Measurements from ENCODE around the gene PDE8A. TPM values are rescaled to one million over a fixed set of nuclear protein-coding genes. Genes with fewer than 3 reads are reported as not detected.
"Not testable (repeated sequence)": the region's sequence is repeated elsewhere in the genome, so short reads cannot be mapped to it uniquely, and the experiment has no call there.

PDE8A gene
- total and polyA plus RNA-seq, 10 of the 15 experiments (the other 5 are each of a cell fraction or from before 2014, with no cell fraction given) = 6.7 to 69.2 (median 27.2) TPM

DNA sequence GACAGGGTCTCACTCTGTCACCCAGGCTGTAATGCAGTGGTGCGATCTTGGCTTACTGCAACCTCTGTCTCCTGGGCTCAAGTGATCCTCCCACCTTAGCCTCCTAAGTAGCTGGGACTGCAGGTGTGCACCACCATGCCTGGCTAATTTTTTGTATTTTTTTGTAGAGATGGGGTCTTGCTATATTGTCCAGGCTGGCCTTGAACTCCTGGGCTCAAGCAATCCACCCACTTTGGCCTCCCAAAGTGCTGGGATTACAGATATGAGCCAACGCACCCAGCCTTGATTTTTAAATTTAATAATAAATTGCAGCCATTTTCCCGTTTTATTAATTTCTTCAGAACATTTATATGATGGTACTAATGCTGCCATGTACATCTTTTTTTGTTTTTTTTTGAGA lies 15.6 kb downstream of the PDE8A start:
- POLR2A ChIA-PET = interaction anchor here (0.6 to 1.6 kb wide), 2 partner anchors 9 to 11 kb away, joined by 3 to 5 read pairs; no protein-coding TSS in a partner anchor
- H3K4me1 ChIP-seq (ENCODE audit: control insufficient read depth, insufficient read depth, low read length); BruUV-seq (replicated peaks); H3K9me3 ChIP-seq (replicated peaks; ENCODE audit: control insufficient read depth, insufficient read depth, low read length); H3K27me3 ChIP-seq (replicated peaks in 1 of 2; ENCODE audit: control insufficient read depth in 2 of 2, insufficient read depth in 2 of 2, low read length in 1 of 2); intact Hi-C loops (cut with micrococcal nuclease; ENCODE audit: unreplicated experiment); H3K9ac ChIP-seq (ENCODE audit: control insufficient read depth, insufficient read depth, low read length); H3K27ac ChIP-seq (ENCODE audit: control insufficient read depth, insufficient read depth); ATAC-seq; DNase-seq (ENCODE audit: low read depth, low spot score); H3K36me3 ChIP-seq (ENCODE audit: control insufficient read depth in 2 of 2, insufficient read depth in 2 of 2, low read length in 1 of 2); FAIRE-seq; in situ Hi-C loops (cut with MboI); H4K20me1 ChIP-seq (ENCODE audit: control insufficient read depth, insufficient read depth); H3K4me3 ChIP-seq; H2AFZ ChIP-seq (ENCODE audit: control insufficient read depth, low read depth, low read length); H3K4me2 ChIP-seq (ENCODE audit: control insufficient read depth, insufficient read depth): not testable (repeated sequence)
- SMC1A ChIA-PET (ENCODE audit: uncharacterized antibody, unreplicated experiment) = interaction anchor here (0.6 to 5.0 kb wide), 5 partner anchors 7 to 703 kb away, joined by 3 to 33 read pairs (median 4); no protein-coding TSS in a partner anchor
- WGBS (ENCODE audit: insufficient coverage, insufficient replicate concordance, low lambda C conversion rate, missing lambda C conversion rate) = 95% methylated on average over 3 of the region's 3 CpGs
- H3K79me2 ChIP-seq (ENCODE audit: control insufficient read depth, insufficient read depth, low read length) = peaks cover 31% of the 10 kb centered on the region
- CTCF ChIA-PET = interaction anchor here (1.1 to 2.0 kb wide), 3 partner anchors 9 to 11 kb away, joined by 3 to 6 read pairs (median 4); no protein-coding TSS in a partner anchor
- RAD21 ChIA-PET (ENCODE audit: unreplicated experiment) = interaction anchor here (1.0 kb wide), 1 partner anchor 10 kb away, joined by 3 read pairs; no protein-coding TSS in a partner anchor

DNA sequence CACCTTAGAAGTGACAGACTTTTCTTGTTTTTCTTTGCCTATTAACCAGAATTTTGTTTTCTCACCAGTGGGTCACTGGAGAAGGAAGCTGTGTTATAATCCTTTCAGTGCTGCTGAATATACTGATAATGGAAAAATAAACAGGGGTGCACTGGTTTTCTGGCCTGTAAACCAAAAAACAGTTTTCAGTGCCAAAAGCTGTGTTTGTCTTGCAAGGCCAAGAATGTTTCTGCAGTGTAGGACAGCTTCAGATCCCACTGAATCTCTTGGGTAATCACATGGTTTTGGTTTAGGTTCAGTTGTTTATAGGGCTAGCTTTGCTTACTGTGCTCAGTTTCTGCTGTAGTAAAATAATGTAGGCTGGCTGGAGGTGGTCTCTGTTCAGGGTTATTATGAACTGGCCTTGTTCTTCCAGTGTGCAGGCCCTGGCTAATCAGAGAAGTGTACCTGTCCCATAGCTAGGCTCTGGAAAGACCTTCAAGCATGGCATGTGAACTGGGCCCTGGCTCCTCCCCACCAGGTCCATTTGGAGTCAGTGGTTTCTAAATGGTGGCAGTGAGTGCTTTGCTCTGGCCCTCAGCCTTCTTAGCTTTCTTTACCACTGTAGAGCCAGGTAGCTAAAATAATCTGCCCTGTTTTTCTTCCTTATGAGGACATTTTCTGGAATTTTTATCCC lies 18.7 kb downstream of the PDE8A start:
- BruUV-seq (replicated peaks) = no TSS peak
- H3K79me2 ChIP-seq (ENCODE audit: control insufficient read depth, insufficient read depth, low read length) = peaks cover 30% of the 10 kb centered on the region
- no peak overlapping the region for H3K9ac ChIP-seq (ENCODE audit: control insufficient read depth, insufficient read depth, low read length)
- no peaks in the 10 kb centered on the region for H3K36me3 ChIP-seq (ENCODE audit: control insufficient read depth in 2 of 2, insufficient read depth in 2 of 2, low read length in 1 of 2)
- intact Hi-C loops (cut with micrococcal nuclease; ENCODE audit: unreplicated experiment) = no loop called here
- ATAC-seq (no peak), DNase-seq (ENCODE audit: low read depth, low spot score) (no peak), FAIRE-seq (no peak)
- no peaks in the 10 kb centered on the region for H3K27me3 ChIP-seq (replicated peaks in 1 of 2; ENCODE audit: control insufficient read depth in 2 of 2, insufficient read depth in 2 of 2, low read length in 1 of 2)
- H3K27ac ChIP-seq (ENCODE audit: control insufficient read depth, insufficient read depth) = no peak overlapping the region
- peaks cover 25% of the 10 kb centered on the region for H3K4me1 ChIP-seq (ENCODE audit: control insufficient read depth, insufficient read depth, low read length)
- ChIA-PET RAD21 (ENCODE audit: unreplicated experiment) (interaction anchor here (0.8 to 1.1 kb wide), 2 partner anchors 22 to 44 kb away, joined by 3 to 4 read pairs; no protein-coding TSS in a partner anchor), SMC1A (ENCODE audit: uncharacterized antibody, unreplicated experiment) (interaction anchor here (0.8 to 5.0 kb wide), 6 partner anchors 9 to 45 kb away, joined by 3 to 32 read pairs (median 4); no protein-coding TSS in a partner anchor), CTCF (interaction anchor here (1.2 to 2.0 kb wide), 4 partner anchors 8 to 44 kb away, joined by 3 to 7 read pairs (median 6); no protein-coding TSS in a partner anchor), POLR2A (interaction anchor here (1.0 to 2.0 kb wide), 4 partner anchors 10 to 17 kb away, joined by 3 to 11 read pairs (median 6); no protein-coding TSS in a partner anchor)
- H3K4me3 ChIP-seq = no peak overlapping the region
- no peaks in the 10 kb centered on the region for H3K9me3 ChIP-seq (replicated peaks; ENCODE audit: control insufficient read depth, insufficient read depth, low read length)
- H4K20me1 ChIP-seq (ENCODE audit: control insufficient read depth, insufficient read depth) = no peaks in the 10 kb centered on the region
- no peak overlapping the region for H3K4me2 ChIP-seq (ENCODE audit: control insufficient read depth, insufficient read depth)
- in situ Hi-C loops (cut with MboI) = no loop called here
- no peak overlapping the region for H2AFZ ChIP-seq (ENCODE audit: control insufficient read depth, low read depth, low read length)
- TF ChIP-seq RBBP5 (conservative IDR thresholded peaks at IDR 0.05) (no peak), TARDBP (IDR thresholded peaks at IDR 0.05; ENCODE audit: borderline replicate concordance) (no peak), SUPT20H (IDR thresholded peaks at IDR 0.05; ENCODE audit: borderline replicate concordance, control insufficient read depth, low read depth, low read length) (no peak), SREBF2 (IDR thresholded peaks at IDR 0.05; ENCODE audit: low read length) (no peak), TCF7 (IDR thresholded peaks at IDR 0.05; ENCODE audit: borderline replicate concordance) (no peak), SUZ12 (IDR thresholded peaks at IDR 0.05; ENCODE audit: unreplicated experiment) (no peak), BHLHE40 (IDR thresholded peaks at IDR 0.05; ENCODE audit: borderline replicate concordance in 1 of 2, low read depth in 2 of 2, low read length in 1 of 2) (no peak), NFIC (IDR thresholded peaks at IDR 0.05; ENCODE audit: low read depth, low read length) (no peak), IKZF1 (conservative IDR thresholded peaks at IDR 0.05) (no peak)
- TF ChIP-seq, protein P1, sequence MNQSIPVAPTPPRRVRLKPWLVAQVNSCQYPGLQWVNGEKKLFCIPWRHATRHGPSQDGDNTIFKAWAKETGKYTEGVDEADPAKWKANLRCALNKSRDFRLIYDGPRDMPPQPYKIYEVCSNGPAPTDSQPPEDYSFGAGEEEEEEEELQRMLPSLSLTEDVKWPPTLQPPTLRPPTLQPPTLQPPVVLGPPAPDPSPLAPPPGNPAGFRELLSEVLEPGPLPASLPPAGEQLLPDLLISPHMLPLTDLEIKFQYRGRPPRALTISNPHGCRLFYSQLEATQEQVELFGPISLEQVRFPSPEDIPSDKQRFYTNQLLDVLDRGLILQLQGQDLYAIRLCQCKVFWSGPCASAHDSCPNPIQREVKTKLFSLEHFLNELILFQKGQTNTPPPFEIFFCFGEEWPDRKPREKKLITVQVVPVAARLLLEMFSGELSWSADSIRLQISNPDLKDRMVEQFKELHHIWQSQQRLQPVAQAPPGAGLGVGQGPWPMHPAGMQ (IDR thresholded peaks at IDR 0.05; ENCODE audit: borderline replicate concordance) = no peak
- TF ChIP-seq, protein P2, sequence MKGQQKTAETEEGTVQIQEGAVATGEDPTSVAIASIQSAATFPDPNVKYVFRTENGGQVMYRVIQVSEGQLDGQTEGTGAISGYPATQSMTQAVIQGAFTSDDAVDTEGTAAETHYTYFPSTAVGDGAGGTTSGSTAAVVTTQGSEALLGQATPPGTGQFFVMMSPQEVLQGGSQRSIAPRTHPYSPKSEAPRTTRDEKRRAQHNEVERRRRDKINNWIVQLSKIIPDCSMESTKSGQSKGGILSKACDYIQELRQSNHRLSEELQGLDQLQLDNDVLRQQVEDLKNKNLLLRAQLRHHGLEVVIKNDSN (IDR thresholded peaks at IDR 0.05; ENCODE audit: borderline replicate concordance, extremely low read length, insufficient read depth, low read depth, low read length) = no peak
- TF ChIP-seq, protein P3, sequence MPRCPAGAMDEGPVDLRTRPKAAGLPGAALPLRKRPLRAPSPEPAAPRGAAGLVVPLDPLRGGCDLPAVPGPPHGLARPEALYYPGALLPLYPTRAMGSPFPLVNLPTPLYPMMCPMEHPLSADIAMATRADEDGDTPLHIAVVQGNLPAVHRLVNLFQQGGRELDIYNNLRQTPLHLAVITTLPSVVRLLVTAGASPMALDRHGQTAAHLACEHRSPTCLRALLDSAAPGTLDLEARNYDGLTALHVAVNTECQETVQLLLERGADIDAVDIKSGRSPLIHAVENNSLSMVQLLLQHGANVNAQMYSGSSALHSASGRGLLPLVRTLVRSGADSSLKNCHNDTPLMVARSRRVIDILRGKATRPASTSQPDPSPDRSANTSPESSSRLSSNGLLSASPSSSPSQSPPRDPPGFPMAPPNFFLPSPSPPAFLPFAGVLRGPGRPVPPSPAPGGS (IDR thresholded peaks at IDR 0.05; ENCODE audit: borderline replicate concordance, insufficient read depth, low read depth, low read length, poor library complexity, severe bottlenecking) = no peak
